ENCODE data around the gene PRKG1.

DNA sequence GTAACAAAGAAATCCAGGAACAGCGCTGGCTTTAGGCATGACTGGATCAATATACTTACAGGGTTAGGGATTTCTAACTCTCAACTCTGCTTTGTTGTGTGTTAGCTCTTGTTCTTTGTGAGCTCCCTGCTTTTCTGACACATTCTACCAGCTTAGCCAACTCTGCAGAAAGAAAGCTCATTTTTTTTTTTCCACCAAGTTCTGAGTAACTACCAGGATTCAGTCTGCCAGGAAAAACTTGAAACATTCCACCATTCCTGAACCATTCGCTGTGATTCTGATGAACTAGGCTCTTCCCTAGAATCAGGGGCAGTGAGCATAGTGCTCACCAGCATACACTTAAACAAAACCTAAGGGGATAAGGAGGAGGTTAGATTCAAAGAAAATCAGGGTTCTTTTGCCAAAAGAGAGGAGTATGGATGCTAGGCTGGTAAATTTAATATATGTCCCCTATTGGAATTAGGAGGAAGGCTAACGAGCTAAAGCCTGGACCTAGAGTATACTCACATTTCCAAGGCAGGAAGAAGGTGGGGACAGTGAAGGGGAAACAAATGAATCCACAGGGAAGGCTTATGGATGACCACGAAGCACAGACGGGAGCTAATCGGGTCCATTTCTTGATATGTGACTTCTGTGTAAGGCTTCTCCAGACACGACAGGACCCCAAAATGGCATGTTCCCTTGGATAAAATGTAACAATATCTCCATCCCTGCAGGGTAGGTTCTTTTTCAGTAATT is 183.4 kb downstream of the PRKG1 start:
- TF ChIP-seq, protein P1, sequence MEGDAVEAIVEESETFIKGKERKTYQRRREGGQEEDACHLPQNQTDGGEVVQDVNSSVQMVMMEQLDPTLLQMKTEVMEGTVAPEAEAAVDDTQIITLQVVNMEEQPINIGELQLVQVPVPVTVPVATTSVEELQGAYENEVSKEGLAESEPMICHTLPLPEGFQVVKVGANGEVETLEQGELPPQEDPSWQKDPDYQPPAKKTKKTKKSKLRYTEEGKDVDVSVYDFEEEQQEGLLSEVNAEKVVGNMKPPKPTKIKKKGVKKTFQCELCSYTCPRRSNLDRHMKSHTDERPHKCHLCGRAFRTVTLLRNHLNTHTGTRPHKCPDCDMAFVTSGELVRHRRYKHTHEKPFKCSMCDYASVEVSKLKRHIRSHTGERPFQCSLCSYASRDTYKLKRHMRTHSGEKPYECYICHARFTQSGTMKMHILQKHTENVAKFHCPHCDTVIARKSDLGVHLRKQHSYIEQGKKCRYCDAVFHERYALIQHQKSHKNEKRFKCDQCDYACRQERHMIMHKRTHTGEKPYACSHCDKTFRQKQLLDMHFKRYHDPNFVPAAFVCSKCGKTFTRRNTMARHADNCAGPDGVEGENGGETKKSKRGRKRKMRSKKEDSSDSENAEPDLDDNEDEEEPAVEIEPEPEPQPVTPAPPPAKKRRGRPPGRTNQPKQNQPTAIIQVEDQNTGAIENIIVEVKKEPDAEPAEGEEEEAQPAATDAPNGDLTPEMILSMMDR (IDR thresholded peaks at IDR 0.05; ENCODE audit: insufficient read depth, low read length, poor library complexity, severe bottlenecking), result no peak
- TF ChIP-seq EZH2phosphoT487 (conservative IDR thresholded peaks at IDR 0.05; ENCODE audit: low read length), result no peak
